Cortex of kidney (tissue), 1 donor: ENCODE measurements around the gene EYS.

Source experiments
- DNase-seq: peaks from one replicate; lab custom pipeline; 2025; lab: John Stamatoyannopoulos, UW

Gene EYS

DNA sequence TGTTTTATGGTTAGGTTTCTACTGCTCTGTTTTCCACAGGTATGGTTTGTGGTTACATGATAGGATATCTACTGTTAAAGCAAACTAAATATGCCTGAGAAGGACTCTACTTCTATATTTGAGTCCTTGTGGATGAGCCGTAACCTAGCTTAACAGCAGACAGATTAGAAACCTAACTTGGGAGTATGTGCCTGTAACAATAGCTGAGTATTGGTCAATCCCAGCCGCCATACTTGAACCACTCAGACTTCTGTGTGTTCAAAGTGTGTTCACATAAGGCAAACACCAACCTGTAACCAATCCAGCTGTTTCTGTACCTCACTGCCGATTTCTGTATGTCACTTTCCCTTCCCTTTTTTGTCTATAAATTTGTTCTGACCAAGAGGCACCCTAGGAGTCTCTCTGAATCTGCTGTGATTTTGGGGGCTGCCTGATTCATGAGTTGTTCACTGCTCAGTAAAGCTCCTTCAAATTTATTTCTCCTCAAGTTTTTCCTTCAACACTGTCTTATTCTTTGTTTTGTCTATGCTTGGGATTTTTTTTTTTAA is 2034.4 kb downstream of the EYS start:
- DNase-seq: no peak

DNA sequence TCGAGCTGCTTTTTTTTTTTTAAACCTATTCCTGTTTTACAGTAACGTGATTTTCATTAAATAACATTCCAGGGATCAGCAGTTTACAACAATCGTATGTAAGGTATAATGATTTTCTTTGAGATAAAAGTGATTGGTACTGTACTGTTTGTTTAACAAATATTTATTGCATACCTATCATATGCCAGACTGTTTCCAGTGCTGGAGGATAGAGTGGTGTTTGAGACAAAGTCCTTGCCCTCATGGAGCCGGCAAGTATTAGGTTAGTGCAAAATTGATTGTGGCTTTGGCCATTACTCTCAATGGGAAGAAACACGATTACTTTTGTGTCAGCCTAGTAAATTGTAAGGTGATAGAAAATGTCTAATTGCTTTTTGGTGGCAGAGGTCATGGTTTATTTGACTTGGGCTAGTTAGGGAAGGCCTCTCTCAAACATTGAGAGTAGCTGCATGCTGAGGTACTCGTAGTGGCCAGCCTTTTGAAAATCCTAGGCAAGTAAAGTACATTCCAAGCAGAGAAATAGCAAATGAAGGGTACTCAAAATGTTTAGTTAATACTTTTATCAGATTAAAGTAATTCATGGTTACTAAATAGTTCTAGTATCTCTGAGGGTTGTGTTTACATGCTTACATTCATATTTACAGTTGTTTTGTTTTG is 2035.8 kb downstream of the EYS start:
- no peak for DNase-seq
